A549 (cell line): Measurements from ENCODE around the gene ZDHHC18. TPM values are rescaled to one million over a fixed set of nuclear protein-coding genes. Genes with fewer than 3 reads are reported as not detected.
A peak's percentile ranks its signal among the peaks of the same experiment; 100 is the strongest.

Experiments used
- ATAC-seq, 2 experiments: fragments of 200-7000 bp in 1 of 2; fragments of >200 bp in 1 of 2; cut with Nextera tagmentation in 1 of 2; cut with Tn5 transposase in 1 of 2; 3 replicates each; pipeline versions ENCODE4 v1.8.0 to v1.9.1; 2018 to 2020; ENCODE audit warnings: mild to moderate bottlenecking in 1 of 2, moderate library complexity in 1 of 2
- CTCF ChIA-PET: fragments of 300-600 bp; sonication (Branson Sonifier 250); formaldehyde crosslinking; extraction: SDS; loops from one replicate; lab custom pipeline; 2021; ENCODE audit warnings: antibody characterized with exemption, inconsistent platforms; lab: Yijun Ruan, JAX
- POLR2A ChIA-PET: fragments of 350-600 bp; formaldehyde crosslinking; extraction: SDS; loops from one replicate; lab custom pipeline; 2021; ENCODE audit warnings: antibody characterized with exemption, inconsistent platforms; lab: Yijun Ruan, JAX
- DNase-seq, 2 experiments: peaks; one replicate each; pipeline versions ENCODE4 v3.0.0 to v3.0.0-alpha.2; 2011 to 2016; ENCODE audit warnings: low read depth in 1 of 2, low spot score in 1 of 2
- FAIRE-seq: peaks from 2 replicates; lab custom pipeline; 2011; peaks lifted over from hg19 to GRCh38; lab: Jason Lieb, UNC
- H3K27ac ChIP-seq, 2 experiments: fragments of >200 bp; sonication (Bioruptor Twin); formaldehyde crosslinking; 3 replicates each; pipeline ENCODE4 v1.5.1; 2016 to 2017
- H3K4me1 ChIP-seq: fragments of >200 bp; sonication (Bioruptor Twin); formaldehyde crosslinking; 3 replicates; pipeline ENCODE4 v1.6.1; 2016
- H3K4me2 ChIP-seq: fragments of >200 bp; sonication (Bioruptor Twin); formaldehyde crosslinking; 3 replicates; pipeline ENCODE4 v1.6.1; 2016
- H3K4me3 ChIP-seq: fragments of >200 bp; sonication (Bioruptor Twin); formaldehyde crosslinking; 3 replicates; pipeline ENCODE4 v1.5.1; 2016
- H3K9me3 ChIP-seq: fragments of >200 bp; sonication (Bioruptor Twin); formaldehyde crosslinking; 3 replicates; pipeline ENCODE4 v1.6.1; 2016
- JUN ChIP-seq, 2 experiments: fragments of >200 bp; sonication (Bioruptor Twin); formaldehyde crosslinking; IDR thresholded peaks; 2 replicates in 1 of 2; 3 replicates in 1 of 2; pipeline ENCODE4 v1.6.1; 2016 to 2017
- RARB ChIP-seq: fragments of 250-450 bp; sonication (Bioruptor Pico); IDR thresholded peaks from 2 replicates; pipeline ENCODE4 v1.8.0; 2021; ENCODE audit warnings: mild to moderate bottlenecking, moderate library complexity
- WGBS: methylation state at CpG from one replicate; pipeline ENCODE4 v1.1.6; 2017; ENCODE audit errors: missing lambda C conversion rate; 5-methylcytosine and 5-hydroxymethylcytosine counted together
- polyA plus RNA-seq, 4 experiments: library from polyadenylated mRNA; depleted of rRNA in 3 of 4; stranded (reverse); fragments of >200 nt; fragmentation: RNase III in 1 of 4; extraction: RNeasy Plus Mini Kit Qiagen cat#74134 plus additional on column Dnase treatment in 1 of 4; gene quantifications; 2 replicates in 3 of 4; 3 replicates in 1 of 4; pipeline ENCODE4 v1.2.3, GENCODE V29; 2011 to 2017
- small RNA-seq, 6 experiments: library from RNA; depleted of rRNA; stranded (forward); fragments of <200 nt; gene quantifications; one replicate each; pipeline ENCODE3, GENCODE V24; 2012

ZDHHC18 gene
- polyA plus RNA-seq, 2 of the 4 experiments (the other 2 are of a cell fraction) = 16.2 to 20.0 TPM

DNA sequence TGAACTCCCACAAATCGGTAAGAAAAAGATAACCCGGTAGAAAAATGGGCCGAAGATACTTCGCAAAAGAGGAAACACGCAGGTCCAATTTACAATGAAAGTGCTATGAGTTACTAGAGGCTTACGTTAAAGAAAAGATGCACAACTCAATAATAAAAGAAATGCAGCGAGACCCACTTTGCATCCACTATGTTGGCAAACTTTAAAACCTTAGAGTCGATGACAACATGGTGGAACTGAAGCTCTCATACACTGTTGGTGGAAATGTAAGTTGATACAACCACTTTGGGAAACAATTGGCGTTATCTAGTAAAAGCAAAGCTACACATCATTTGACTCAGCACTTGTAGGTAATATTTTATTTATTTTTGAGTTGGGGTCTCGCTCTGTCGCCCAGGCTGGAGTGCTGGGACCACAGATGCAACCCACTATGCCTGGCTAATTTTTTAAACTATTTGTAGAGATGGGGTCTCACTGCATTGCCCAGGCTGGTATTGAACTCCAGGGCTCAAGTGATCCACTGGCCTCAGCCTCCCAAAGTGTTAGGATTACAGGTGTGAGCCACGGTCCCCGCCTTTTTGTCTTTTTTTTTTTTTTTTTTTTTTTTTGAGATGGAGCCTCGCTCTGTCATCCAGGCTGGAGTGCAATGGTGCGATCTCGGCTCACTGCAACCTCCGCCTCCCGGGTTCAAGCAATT is 74.5 kb downstream of the ZDHHC18 start:
- Histone ChIP-seq H3K4me1 (peaks cover 5% of the 10 kb centered on the region; the same call in 1 of the 3 replicates), H3K4me2 (peak overlapping the region; percentile 91), H3K9me3 (no peaks in the 10 kb centered on the region), H3K4me3 (peak overlapping the region; percentile 91), H3K27ac (peak overlapping the region; percentile 79 to 91)
- ChIA-PET CTCF (interaction anchor here (0.9 to 4.4 kb wide), 6 partner anchors 14 to 66 kb away, joined by 3 to 19 read pairs (median 4); no protein-coding TSS in a partner anchor), POLR2A (interaction anchor here (0.5 to 1.8 kb wide), 5 partner anchors 11 to 52 kb away, joined by 3 to 14 read pairs (median 3); partner anchors contain the start of gene GPN2)
- 75% methylated on average over 15 of the region's 18 CpGs for WGBS
- ATAC-seq = no peak
- no peak for TF ChIP-seq RARB (CRISPR knock-in tag)
- TF ChIP-seq JUN (IDR thresholded peaks at IDR 0.05) = no peak
- FAIRE-seq = no peak
- DNase-seq = no peak

Small RNA genes within 50 kb of the gene (small RNA-seq; reads per million reads assigned to genes)
- 0 reads per million in 6 experiments for gene RN7SL165P

Other genes starting within 250 kb of the ZDHHC18 start
- gene ARID1A, start 130.7 kb upstream of the ZDHHC18 start, polyA plus RNA-seq (2011; rRNA removed) = 17.4 and 23.9 TPM in 2 replicates
- gene ARID1A, start 130.7 kb upstream of the ZDHHC18 start, polyA plus RNA-seq (2017; fragmentation: RNase III; extraction: RNeasy Plus Mini Kit Qiagen cat#74134 plus additional on column Dnase treatment) = 21.4 to 24.1 TPM (median 22.4 TPM) in 3 replicates
- gene PIGV, start 38.7 kb upstream of the ZDHHC18 start, polyA plus RNA-seq (2011; rRNA removed) = 16.2 and 21.7 TPM in 2 replicates
- 6.1 to 7.0 TPM (median 6.6 TPM) in 3 replicates for gene PIGV, start 38.7 kb upstream of the ZDHHC18 start, polyA plus RNA-seq (2017; fragmentation: RNase III; extraction: RNeasy Plus Mini Kit Qiagen cat#74134 plus additional on column Dnase treatment)
- gene SFN, start 36.5 kb downstream of the ZDHHC18 start, polyA plus RNA-seq (2011; rRNA removed) = 31.0 and 39.8 TPM in 2 replicates
- gene SFN, start 36.5 kb downstream of the ZDHHC18 start, polyA plus RNA-seq (2017; fragmentation: RNase III; extraction: RNeasy Plus Mini Kit Qiagen cat#74134 plus additional on column Dnase treatment) = 114 to 150 TPM (median 141 TPM) in 3 replicates
- 18.1 and 23.6 TPM in 2 replicates for gene GPN2, start 63.6 kb downstream of the ZDHHC18 start, polyA plus RNA-seq (2011; rRNA removed)
- 16.9 to 18.3 TPM (median 18.1 TPM) in 3 replicates for gene GPN2, start 63.6 kb downstream of the ZDHHC18 start, polyA plus RNA-seq (2017; fragmentation: RNase III; extraction: RNeasy Plus Mini Kit Qiagen cat#74134 plus additional on column Dnase treatment)
- 4.9 and 5.4 TPM in 2 replicates for gene GPATCH3, start 73.8 kb downstream of the ZDHHC18 start, polyA plus RNA-seq (2011; rRNA removed)
- 7.0 to 8.7 TPM (median 8.3 TPM) in 3 replicates for gene GPATCH3, start 73.8 kb downstream of the ZDHHC18 start, polyA plus RNA-seq (2017; fragmentation: RNase III; extraction: RNeasy Plus Mini Kit Qiagen cat#74134 plus additional on column Dnase treatment)
- not detected in 2 replicates for gene NR0B2, start 87.3 kb downstream of the ZDHHC18 start, polyA plus RNA-seq (2011; rRNA removed)
- not detected in 3 replicates for gene NR0B2, start 87.3 kb downstream of the ZDHHC18 start, polyA plus RNA-seq (2017; fragmentation: RNase III; extraction: RNeasy Plus Mini Kit Qiagen cat#74134 plus additional on column Dnase treatment)
- gene NUDC, start 95.1 kb downstream of the ZDHHC18 start, polyA plus RNA-seq (2011; rRNA removed) = 54.8 and 79.0 TPM in 2 replicates
- 133 to 150 TPM (median 134 TPM) in 3 replicates for gene NUDC, start 95.1 kb downstream of the ZDHHC18 start, polyA plus RNA-seq (2017; fragmentation: RNase III; extraction: RNeasy Plus Mini Kit Qiagen cat#74134 plus additional on column Dnase treatment)
- not detected in 2 replicates for gene KDF1, start 133.8 kb downstream of the ZDHHC18 start, polyA plus RNA-seq (2011; rRNA removed)
- gene KDF1, start 133.8 kb downstream of the ZDHHC18 start, polyA plus RNA-seq (2017; fragmentation: RNase III; extraction: RNeasy Plus Mini Kit Qiagen cat#74134 plus additional on column Dnase treatment) = not detected in 3 replicates
- gene TRNP1, start 167.0 kb downstream of the ZDHHC18 start, polyA plus RNA-seq (2011; rRNA removed) = 113 and 134 TPM in 2 replicates
- 68.5 to 86.3 TPM (median 73.9 TPM) in 3 replicates for gene TRNP1, start 167.0 kb downstream of the ZDHHC18 start, polyA plus RNA-seq (2017; fragmentation: RNase III; extraction: RNeasy Plus Mini Kit Qiagen cat#74134 plus additional on column Dnase treatment)
- gene TENT5B, start 186.2 kb downstream of the ZDHHC18 start, polyA plus RNA-seq (2011; rRNA removed) = 0.27 and 0.36 TPM in 2 replicates
- 0.98 to 1.2 TPM (median 1.0 TPM) in 3 replicates for gene TENT5B, start 186.2 kb downstream of the ZDHHC18 start, polyA plus RNA-seq (2017; fragmentation: RNase III; extraction: RNeasy Plus Mini Kit Qiagen cat#74134 plus additional on column Dnase treatment)